Fibroblast of mammary gland (primary cell): ENCODE results near the gene DNAJC15.
A peak's percentile ranks its signal among the peaks of the same experiment; 100 is the strongest.

Experiments
- DNase-seq: peaks from one replicate; pipeline ENCODE4 v3.0.0-alpha.2; 2010; ENCODE audit warnings: low read depth
- H3K4me3 ChIP-seq: 2 replicates; pipeline ENCODE4 v1.5.1; 2011; ENCODE audit warnings: low read depth, mild to moderate bottlenecking, low read length, moderate library complexity; ENCODE audit not compliant: control insufficient read depth
- TF ChIP-seq, protein P1 (sequence below): conservative IDR thresholded peaks from 2 replicates; pipeline ENCODE4 v1.5.1; 2011; ENCODE audit warnings: low read depth, low read length, inconsistent platforms; ENCODE audit not compliant: control insufficient read depth, insufficient read depth

Gene DNAJC15

DNA sequence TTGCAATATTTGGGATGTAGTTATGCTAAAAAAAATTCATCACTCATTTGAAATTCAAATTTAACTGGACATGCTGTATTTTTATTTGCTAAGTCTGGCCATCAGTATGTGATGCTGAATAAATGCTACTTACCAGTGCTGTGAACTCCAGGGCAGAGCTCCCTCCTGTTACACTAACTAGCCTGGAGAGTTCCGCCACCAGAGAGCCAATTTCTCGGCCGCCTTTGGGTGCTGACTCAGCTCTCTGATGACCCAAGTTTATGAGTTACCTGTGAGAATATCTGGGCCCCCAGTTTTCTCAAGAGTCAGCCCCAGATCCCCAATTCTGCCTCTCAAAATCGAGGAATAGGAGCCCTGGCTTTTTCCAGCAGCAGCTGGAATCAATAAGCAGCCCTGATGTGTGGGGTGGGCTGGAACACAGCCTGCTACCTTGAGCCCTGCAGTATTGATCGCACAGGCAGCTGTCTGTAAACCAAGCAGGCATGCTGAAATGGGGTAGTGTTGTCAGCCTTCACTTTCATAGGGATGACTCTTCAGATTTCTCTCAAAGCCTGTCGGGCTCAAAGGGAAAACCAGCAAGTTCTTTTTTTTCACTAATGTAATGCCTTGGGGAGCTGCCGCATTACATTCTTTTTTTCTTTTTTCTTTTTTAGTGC lies 113.7 kb downstream of the DNAJC15 start:
- DNase-seq = peak; percentile 33
- H3K4me3 ChIP-seq = no peak overlapping the region
- TF ChIP-seq, protein P1, sequence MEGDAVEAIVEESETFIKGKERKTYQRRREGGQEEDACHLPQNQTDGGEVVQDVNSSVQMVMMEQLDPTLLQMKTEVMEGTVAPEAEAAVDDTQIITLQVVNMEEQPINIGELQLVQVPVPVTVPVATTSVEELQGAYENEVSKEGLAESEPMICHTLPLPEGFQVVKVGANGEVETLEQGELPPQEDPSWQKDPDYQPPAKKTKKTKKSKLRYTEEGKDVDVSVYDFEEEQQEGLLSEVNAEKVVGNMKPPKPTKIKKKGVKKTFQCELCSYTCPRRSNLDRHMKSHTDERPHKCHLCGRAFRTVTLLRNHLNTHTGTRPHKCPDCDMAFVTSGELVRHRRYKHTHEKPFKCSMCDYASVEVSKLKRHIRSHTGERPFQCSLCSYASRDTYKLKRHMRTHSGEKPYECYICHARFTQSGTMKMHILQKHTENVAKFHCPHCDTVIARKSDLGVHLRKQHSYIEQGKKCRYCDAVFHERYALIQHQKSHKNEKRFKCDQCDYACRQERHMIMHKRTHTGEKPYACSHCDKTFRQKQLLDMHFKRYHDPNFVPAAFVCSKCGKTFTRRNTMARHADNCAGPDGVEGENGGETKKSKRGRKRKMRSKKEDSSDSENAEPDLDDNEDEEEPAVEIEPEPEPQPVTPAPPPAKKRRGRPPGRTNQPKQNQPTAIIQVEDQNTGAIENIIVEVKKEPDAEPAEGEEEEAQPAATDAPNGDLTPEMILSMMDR = no peak

DNA sequence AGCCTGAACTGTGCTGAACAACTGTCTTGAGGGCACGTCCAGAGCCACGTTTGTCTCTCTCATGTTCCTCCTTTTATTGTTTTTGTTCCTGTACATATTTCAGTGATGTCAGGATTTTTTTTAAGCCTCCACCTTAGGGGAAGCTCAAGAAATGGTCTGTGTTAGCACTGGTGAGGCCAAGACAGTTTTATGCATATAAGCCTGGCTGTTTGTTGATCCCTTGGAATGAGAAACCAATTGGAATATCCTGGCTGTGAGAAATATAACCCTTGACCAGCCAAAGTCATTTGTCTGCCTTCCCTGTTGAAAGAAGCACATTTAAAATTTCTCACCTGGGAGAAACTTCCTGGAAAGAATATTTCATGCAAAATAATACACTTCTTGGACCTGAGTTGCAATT lies 115.8 kb downstream of the DNAJC15 start:
- TF ChIP-seq, protein P1 = no peak
- no peak for DNase-seq
- H3K4me3 ChIP-seq = no peak overlapping the region

DNA sequence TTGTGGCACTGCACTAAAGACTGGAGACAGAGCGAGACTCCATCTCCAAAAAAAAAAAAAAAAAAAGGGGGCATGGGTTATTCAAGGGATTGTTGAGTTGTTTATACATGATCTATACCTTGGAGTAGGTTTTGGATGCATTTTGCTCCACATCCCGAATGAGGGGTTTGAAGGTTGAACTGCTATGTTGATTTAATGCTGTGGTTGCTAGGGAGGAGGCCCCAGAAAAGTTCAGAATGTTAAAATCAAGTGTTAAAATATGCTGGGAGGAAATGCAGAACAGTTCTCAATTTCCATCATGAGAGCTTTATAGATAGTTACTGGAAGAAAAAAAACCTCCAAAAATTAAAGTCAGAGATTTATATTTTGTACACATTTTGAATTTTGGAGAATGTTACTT lies 116.5 kb downstream of the DNAJC15 start:
- no peak for DNase-seq
- H3K4me3 ChIP-seq = no peak overlapping the region
- TF ChIP-seq, protein P1 = no peak

DNA sequence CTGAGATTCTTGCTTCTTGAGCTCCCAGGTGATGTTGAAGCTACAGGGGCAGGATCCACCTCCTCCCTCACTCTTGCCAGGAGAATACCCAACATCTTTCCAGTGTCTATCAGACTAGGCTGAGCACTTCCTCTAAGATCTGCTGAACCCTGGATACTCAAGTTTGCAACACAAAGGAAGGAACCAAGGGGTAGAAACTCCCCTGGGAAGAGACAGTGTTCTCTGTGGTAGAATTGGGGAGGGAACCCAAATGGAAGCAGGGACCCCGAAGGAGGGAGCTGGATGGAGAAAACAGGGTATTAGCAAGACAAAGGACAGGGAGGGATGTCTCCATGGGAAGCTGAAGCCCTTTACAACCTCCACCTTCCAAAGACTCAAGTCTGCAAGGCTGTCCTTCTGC lies 117.6 kb downstream of the DNAJC15 start:
- H3K4me3 ChIP-seq = no peak overlapping the region
- DNase-seq = no peak
- TF ChIP-seq, protein P1 = no peak

DNA sequence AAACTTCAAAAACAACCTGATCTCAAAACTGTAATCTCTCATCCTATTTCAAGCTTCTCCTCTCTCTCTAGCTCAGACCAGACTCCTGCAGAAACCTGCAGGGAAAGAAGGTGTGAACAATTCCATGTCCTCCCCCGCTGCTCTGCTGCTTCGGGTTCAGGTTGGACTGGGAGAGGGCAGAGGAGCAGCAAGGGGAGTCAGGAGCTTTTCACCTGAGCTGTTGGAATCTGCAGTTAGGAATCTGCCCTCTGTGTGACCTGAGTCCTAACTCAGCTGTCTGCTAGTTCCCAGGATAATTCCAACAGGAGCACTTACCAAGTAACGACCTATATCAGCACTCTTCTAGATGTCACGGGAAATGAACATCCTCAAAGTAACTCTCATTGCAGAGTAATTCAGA lies 118.3 kb downstream of the DNAJC15 start:
- TF ChIP-seq, protein P1 = no peak
- DNase-seq = no peak
- no peak overlapping the region for H3K4me3 ChIP-seq

DNA sequence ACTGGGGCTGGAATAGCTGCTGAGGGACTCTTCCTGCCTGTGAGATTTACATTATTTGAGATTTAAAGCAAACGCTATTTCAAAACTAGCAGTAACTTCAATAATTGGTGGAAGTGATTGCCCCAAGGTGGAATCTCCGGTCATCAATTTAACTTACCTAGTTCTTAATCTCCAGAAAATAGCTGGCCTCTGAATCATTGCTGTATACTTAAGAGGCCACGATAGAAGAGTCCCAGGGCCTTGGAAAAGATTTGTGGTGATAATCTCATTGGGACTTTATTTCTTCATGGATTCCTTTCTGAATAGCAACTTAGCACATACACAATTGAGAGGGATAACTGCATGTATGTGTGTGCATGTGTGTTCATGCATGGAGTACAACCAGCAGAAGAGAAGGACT lies 120.2 kb downstream of the DNAJC15 start:
- TF ChIP-seq, protein P1 = no peak
- no peak overlapping the region for H3K4me3 ChIP-seq
- DNase-seq = no peak
